WTC11 (cell line): ENCODE data around the gene FAH. TPM values are rescaled to one million over a fixed set of nuclear protein-coding genes. Genes with fewer than 3 reads are reported as not detected.

ENCODE experiments used
- ATAC-seq: fragments of 200-7000 bp; cut with Tn5 transposase; 2 replicates; pipeline ENCODE4 v1.10.0; 2021; ENCODE audit warnings: mild to moderate bottlenecking, moderate library complexity
- Bru-seq: library from RNA; stranded (reverse); fragments of 400-500 nt; gene quantifications from one replicate; lab custom pipeline; 2021; lab: Mats Ljungman, UMichigan
- CTCF ChIA-PET: fragments of 300-600 bp; sonication (Branson Sonifier 250); formaldehyde crosslinking; loops from one replicate; lab custom pipeline; 2021; ENCODE audit warnings: antibody characterized with exemption; lab: Charles Lee
- POLR2A ChIA-PET: fragments of 350-600 bp; sonication (Branson Sonifier 250); formaldehyde crosslinking; loops from one replicate; lab custom pipeline; 2021; ENCODE audit warnings: antibody characterized with exemption; lab: Charles Lee
- DNase-seq: peaks from one replicate; pipeline ENCODE4 v3.0.0; 2021; ENCODE audit warnings: low spot score
- H3K27ac Mint-ChIP-seq: 2 replicates; pipeline ENCODE4 v1.8.0; 2021; ENCODE audit warnings: mixed read lengths
- H3K27me3 Mint-ChIP-seq: 2 replicates; pipeline ENCODE4 v1.8.0; 2021; ENCODE audit warnings: low read depth, mild to moderate bottlenecking, moderate library complexity, mixed read lengths
- H3K36me3 Mint-ChIP-seq: 2 replicates; pipeline ENCODE4 v1.8.0; 2021; ENCODE audit warnings: mixed read lengths
- H3K4me1 Mint-ChIP-seq: 2 replicates; pipeline ENCODE4 v1.8.0; 2022; ENCODE audit warnings: mixed read lengths
- H3K4me3 Mint-ChIP-seq: 2 replicates; pipeline ENCODE4 v1.8.0; 2021; ENCODE audit warnings: mild to moderate bottlenecking, moderate library complexity, mixed read lengths
- H3K9me3 Mint-ChIP-seq: 2 replicates; pipeline ENCODE4 v1.8.0; 2021; ENCODE audit warnings: mixed read lengths
- AFF4 ChIP-seq: sonication (generic); formaldehyde crosslinking; IDR thresholded peaks from 2 replicates; pipeline ENCODE4 v1.8.1; 2023; ENCODE audit warnings: mild to moderate bottlenecking, missing genetic modification reagents, borderline replicate concordance
- ARID4B ChIP-seq: sonication (generic); formaldehyde crosslinking; IDR thresholded peaks from 2 replicates; pipeline ENCODE4 v1.8.0; 2023; ENCODE audit warnings: missing genetic modification reagents, mild to moderate bottlenecking, borderline replicate concordance
- E2F4 ChIP-seq: sonication (generic); formaldehyde crosslinking; IDR thresholded peaks from 2 replicates; pipeline ENCODE4 v1.8.1; 2022; ENCODE audit warnings: low read depth, mild to moderate bottlenecking, moderate library complexity, missing genetic modification reagents, borderline replicate concordance
- ETV6 ChIP-seq: sonication (generic); formaldehyde crosslinking; IDR thresholded peaks from 2 replicates; pipeline ENCODE4 v1.8.1; 2022; ENCODE audit warnings: mild to moderate bottlenecking, missing genetic modification reagents
- FOXJ3 ChIP-seq: sonication (generic); formaldehyde crosslinking; IDR thresholded peaks from 2 replicates; pipeline ENCODE4 v1.9.0; 2021; ENCODE audit warnings: missing genetic modification reagents, mild to moderate bottlenecking, borderline replicate concordance
- GABPB1 ChIP-seq: sonication (generic); formaldehyde crosslinking; IDR thresholded peaks from 2 replicates; pipeline ENCODE4 v1.8.1; 2023; ENCODE audit warnings: mild to moderate bottlenecking, missing genetic modification reagents
- NFE2L1 ChIP-seq: sonication (generic); formaldehyde crosslinking; IDR thresholded peaks from 2 replicates; pipeline ENCODE4 v1.8.1; 2023; ENCODE audit warnings: missing genetic modification reagents
- PRDM15 ChIP-seq: sonication (generic); formaldehyde crosslinking; IDR thresholded peaks from 2 replicates; pipeline ENCODE4 v1.8.0; 2022; ENCODE audit warnings: missing genetic modification reagents
- SP1 ChIP-seq: sonication (generic); formaldehyde crosslinking; conservative IDR thresholded peaks from 2 replicates; pipeline ENCODE4 v1.8.1; 2022; ENCODE audit warnings: missing genetic modification reagents
- TEAD1 ChIP-seq: sonication (generic); formaldehyde crosslinking; IDR thresholded peaks from 2 replicates; pipeline ENCODE4 v1.8.0; 2022; ENCODE audit warnings: mild to moderate bottlenecking, missing genetic modification reagents
- USF1 ChIP-seq: sonication (generic); formaldehyde crosslinking; IDR thresholded peaks from 2 replicates; pipeline ENCODE4 v1.8.0; 2022; ENCODE audit warnings: mild to moderate bottlenecking, missing genetic modification reagents
- ZBTB21 ChIP-seq: sonication (generic); formaldehyde crosslinking; IDR thresholded peaks from 2 replicates; pipeline ENCODE4 v1.8.1; 2023; ENCODE audit warnings: mild to moderate bottlenecking, missing genetic modification reagents, borderline replicate concordance
- ZNF219 ChIP-seq: sonication (generic); formaldehyde crosslinking; IDR thresholded peaks from 2 replicates; pipeline ENCODE4 v1.8.0; 2023; ENCODE audit warnings: missing genetic modification reagents, mild to moderate bottlenecking, borderline replicate concordance
- ZNF281 ChIP-seq: sonication (generic); formaldehyde crosslinking; IDR thresholded peaks from 2 replicates; pipeline ENCODE4 v1.8.0; 2023; ENCODE audit warnings: mild to moderate bottlenecking, missing genetic modification reagents
- long read RNA-seq, 3 experiments: library from RNA in 1 of 3; library from capped mRNA in 1 of 3; library from polyadenylated mRNA in 1 of 3; unstranded in 2 of 3; stranded (forward) in 1 of 3; transcript quantifications; one replicate each; pipeline ENCODE4 v2.0.0, GENCODE V29; 2021
- total RNA-seq: library from RNA; stranded (reverse); gene quantifications from 3 replicates; pipeline ENCODE4 v1.2.3, GENCODE V29; 2021

FAH gene
- 21.7 to 23.7 TPM (median 22.8 TPM) in 3 replicates for total RNA-seq
- Bru-seq, nascent RNA: percentile 59 among the genes with signal in this experiment
- long read RNA-seq, experiment 1, transcript FAH-201 (15 exons, 1,471 nt): minor isoform, 8 of 53 reads
- long read RNA-seq, experiment 1, transcript FAH-213 (14 exons, 1,549 nt): major isoform, 19 of 53 reads
- long read RNA-seq, experiment 1, transcript FAH-202 (15 exons, 2,152 nt): minor isoform, 11 of 53 reads
- long read RNA-seq, experiment 1, partial matches to known transcripts: 6 of 53 reads
- long read RNA-seq, experiment 1, other reads (novel, unspliced or antisense): 6 of 53 reads
- long read RNA-seq, experiment 2, transcript FAH-213 (14 exons, 1,549 nt): major isoform, 13 of 31 reads
- long read RNA-seq, experiment 2, partial matches to known transcripts: 5 of 31 reads
- long read RNA-seq, experiment 2, other reads (novel, unspliced or antisense): 7 of 31 reads
- long read RNA-seq, experiment 3, transcript FAH-213 (14 exons, 1,549 nt): major isoform, 47 of 66 reads
- long read RNA-seq, experiment 3, transcript FAH-208 (5 exons, 2,087 nt): minor isoform, 5 of 66 reads
- long read RNA-seq, experiment 3, transcript FAH-202 (15 exons, 2,152 nt): minor isoform, 8 of 66 reads
- long read RNA-seq, experiment 3, partial matches to known transcripts: 0 of 66 reads
- long read RNA-seq, experiment 3, other reads (novel, unspliced or antisense): 5 of 66 reads

- DNase-seq (no peak), ATAC-seq (peak; percentile 75)
- Mint-ChIP-seq H3K27ac (peak within 1 kb of the TSS; percentile 74; the same call in 1 of the 2 replicates), H3K27me3 (peaks cover 10% of the 10 kb centered on the region), H3K4me1 (peaks cover 30% of the 10 kb centered on the region), H3K9me3 (no peaks in the 10 kb centered on the region), H3K4me3 (peak within 1 kb of the TSS; percentile 85), H3K36me3 (no peaks in the 10 kb centered on the region)
- ChIA-PET POLR2A (interaction anchor here (1.4 to 3.0 kb wide), 2 partner anchors 39 to 93 kb away, joined by 3 to 17 read pairs; partner anchors contain the start of gene ZFAND6), CTCF (interaction anchor here (0.6 to 2.4 kb wide), 6 partner anchors 20 to 304 kb away, joined by 3 to 11 read pairs (median 4); no protein-coding TSS in a partner anchor)
- TF ChIP-seq ARID4B (peak; percentile 51; the same call in 1 of the 2 replicates), PRDM15 (CRISPR knock-in tag) (peak; percentile 93), E2F4 (CRISPR knock-in tag) (no peak), AFF4 (no peak), TEAD1 (CRISPR knock-in tag) (peak; percentile 78; the same call in 1 of the 2 replicates), ZNF219 (CRISPR knock-in tag) (no peak), SP1 (CRISPR knock-in tag) (peak; percentile 86), FOXJ3 (no peak), GABPB1 (CRISPR knock-in tag) (no peak), NFE2L1 (CRISPR knock-in tag) (no peak), ETV6 (CRISPR knock-in tag) (no peak), ZNF281 (CRISPR knock-in tag) (0 out of 2 replicates have a peak, but pooled peaks have one; percentile 20), USF1 (CRISPR knock-in tag) (no peak), ZBTB21 (CRISPR knock-in tag) (no peak)
Measured at GRCh38 chr15:80152896-80153876, at the start of gene FAH. FAH (plus strand) TSS chr15:80152999; CDS start chr15:80153055, 56 bp downstream.
